Astrocyte (in vitro differentiated cells and primary cell): ENCODE measurements around the gene DIRAS2. TPM values are rescaled to one million over a fixed set of nuclear protein-coding genes. Genes with fewer than 3 reads are reported as not detected.

Source experiments
- DNase-seq: peaks from one replicate; pipeline ENCODE4 v3.0.0-alpha.2; 2010; ENCODE audit warnings: low read depth
- FAIRE-seq: peaks from 2 replicates; lab custom pipeline; 2011; peaks lifted over from hg19 to GRCh38; lab: Jason Lieb, UNC
- H2AFZ ChIP-seq: 2 replicates; pipeline ENCODE4 v1.6.0; 2012; ENCODE audit warnings: low read depth, low read length, inconsistent platforms
- H3K27ac ChIP-seq: 2 replicates; pipeline ENCODE4 v1.5.1; 2011; ENCODE audit warnings: low read depth, low read length, inconsistent platforms
- H3K27me3 ChIP-seq: 2 replicates; pipeline ENCODE4 v1.6.0; 2011; ENCODE audit warnings: low read length, inconsistent platforms; ENCODE audit not compliant: insufficient read depth
- H3K36me3 ChIP-seq: 2 replicates; pipeline ENCODE4 v1.5.1; 2011; ENCODE audit warnings: low read length, inconsistent platforms; ENCODE audit not compliant: insufficient read depth
- H3K4me1 ChIP-seq: 2 replicates; pipeline ENCODE4 v1.5.1; 2011; ENCODE audit warnings: low read length, inconsistent platforms; ENCODE audit not compliant: insufficient read depth
- H3K4me2 ChIP-seq: 2 replicates; pipeline ENCODE4 v1.6.0; 2012; ENCODE audit warnings: low read length, inconsistent platforms
- H3K4me3 ChIP-seq: 2 replicates; pipeline ENCODE4 v1.5.1; 2011; ENCODE audit warnings: low read depth, mild to moderate bottlenecking, low read length, inconsistent platforms; ENCODE audit not compliant: insufficient read depth
- H3K79me2 ChIP-seq: 2 replicates; pipeline ENCODE4 v1.6.0; 2012; ENCODE audit warnings: mild to moderate bottlenecking, low read length, inconsistent platforms; ENCODE audit not compliant: insufficient read depth
- H3K9ac ChIP-seq: 2 replicates; pipeline ENCODE4 v1.6.0; 2012; ENCODE audit warnings: mild to moderate bottlenecking, low read length, inconsistent platforms
- H3K9me3 ChIP-seq: 2 replicates; pipeline ENCODE4 v1.5.1; 2012; ENCODE audit warnings: low read depth, mild to moderate bottlenecking, low read length, inconsistent platforms; ENCODE audit not compliant: insufficient read depth
- H4K20me1 ChIP-seq: 2 replicates; pipeline ENCODE4 v1.6.0; 2012; ENCODE audit warnings: low read length, inconsistent platforms; ENCODE audit not compliant: insufficient read depth
- H3K27ac Mint-ChIP-seq: one replicate; pipeline ENCODE4 v1.8.0; 2021; ENCODE audit warnings: mild to moderate bottlenecking, mixed read lengths; ENCODE audit not compliant: unreplicated experiment
- H3K27me3 Mint-ChIP-seq: one replicate; pipeline ENCODE4 v1.8.0; 2021; ENCODE audit warnings: low read depth, mixed read lengths; ENCODE audit not compliant: unreplicated experiment
- H3K36me3 Mint-ChIP-seq: one replicate; pipeline ENCODE4 v1.8.0; 2021; ENCODE audit warnings: low read depth, mixed read lengths; ENCODE audit not compliant: unreplicated experiment
- H3K4me1 Mint-ChIP-seq: one replicate; pipeline ENCODE4 v1.8.0; 2021; ENCODE audit warnings: low read depth, mixed read lengths; ENCODE audit not compliant: unreplicated experiment
- H3K4me3 Mint-ChIP-seq: one replicate; pipeline ENCODE4 v1.8.0; 2021; ENCODE audit warnings: mild to moderate bottlenecking, moderate library complexity, mixed read lengths; ENCODE audit not compliant: unreplicated experiment
- H3K9me3 Mint-ChIP-seq: one replicate; pipeline ENCODE4 v1.8.0; 2021; ENCODE audit warnings: mild to moderate bottlenecking, mixed read lengths; ENCODE audit not compliant: unreplicated experiment
- CTCF ChIP-seq: IDR thresholded peaks from 2 replicates; pipeline ENCODE4 v1.5.1; 2011; ENCODE audit warnings: low read depth, mild to moderate bottlenecking, inconsistent platforms, low read length, moderate library complexity; ENCODE audit not compliant: insufficient read depth
- EZH2 ChIP-seq: IDR thresholded peaks from 2 replicates; pipeline ENCODE4 v1.6.1; 2012; ENCODE audit warnings: mild to moderate bottlenecking, low read length, inconsistent platforms; ENCODE audit not compliant: insufficient read depth
- total RNA-seq: library from RNA; stranded (reverse); gene quantifications from 2 replicates; pipeline ENCODE4 v1.2.1, GENCODE V29; 2021

The DIRAS2 gene
- total RNA-seq, 1 donor from 2014 or later = 0.27 TPM

GRCh38 chr9:90569511-90569910 lies 73.1 kb downstream of the DIRAS2 start:
- H3K27ac Mint-ChIP-seq = no peak overlapping the region
- no peaks in the 10 kb centered on the region for H3K36me3 Mint-ChIP-seq
- H3K4me2 ChIP-seq = no peak overlapping the region
- no peaks in the 10 kb centered on the region for H4K20me1 ChIP-seq
- no peak overlapping the region for H3K27ac ChIP-seq
- no peak overlapping the region for H3K4me3 Mint-ChIP-seq
- DNase-seq (no peak), FAIRE-seq (no peak)
- no peak overlapping the region for H3K9ac ChIP-seq
- no peak overlapping the region for H2AFZ ChIP-seq
- no peaks in the 10 kb centered on the region for H3K9me3 Mint-ChIP-seq
- no peak overlapping the region for H3K4me3 ChIP-seq
- H3K27me3 ChIP-seq = no peaks in the 10 kb centered on the region
- no peaks in the 10 kb centered on the region for H3K79me2 ChIP-seq
- H3K36me3 ChIP-seq = no peaks in the 10 kb centered on the region
- no peaks in the 10 kb centered on the region for H3K9me3 ChIP-seq
- H3K27me3 Mint-ChIP-seq = no peaks in the 10 kb centered on the region
- TF ChIP-seq EZH2 = no peak
- TF ChIP-seq CTCF = no peak
- no peaks in the 10 kb centered on the region for H3K4me1 ChIP-seq
- no peaks in the 10 kb centered on the region for H3K4me1 Mint-ChIP-seq

GRCh38 chr9:90568667-90569066 lies 74.0 kb downstream of the DIRAS2 start:
- Mint-ChIP-seq H3K27ac (no peak overlapping the region), H3K36me3 (no peaks in the 10 kb centered on the region), H3K9me3 (no peaks in the 10 kb centered on the region), H3K27me3 (no peaks in the 10 kb centered on the region), H3K4me1 (no peaks in the 10 kb centered on the region), H3K4me3 (no peak overlapping the region)
- Histone ChIP-seq H3K4me1 (no peaks in the 10 kb centered on the region), H3K9ac (no peak overlapping the region), H3K4me2 (no peak overlapping the region), H2AFZ (no peak overlapping the region), H3K27ac (no peak overlapping the region), H3K36me3 (no peaks in the 10 kb centered on the region), H3K9me3 (no peaks in the 10 kb centered on the region), H3K79me2 (no peaks in the 10 kb centered on the region), H3K27me3 (no peaks in the 10 kb centered on the region), H4K20me1 (no peaks in the 10 kb centered on the region), H3K4me3 (no peak overlapping the region)
- FAIRE-seq (no peak), DNase-seq (no peak)
- TF ChIP-seq CTCF (no peak), EZH2 (no peak)

- Histone ChIP-seq H3K9ac (no peak overlapping the region), H4K20me1 (no peaks in the 10 kb centered on the region), H3K79me2 (no peaks in the 10 kb centered on the region), H3K4me3 (no peak overlapping the region), H3K9me3 (no peaks in the 10 kb centered on the region), H3K36me3 (no peaks in the 10 kb centered on the region), H3K27me3 (no peaks in the 10 kb centered on the region), H3K4me1 (no peaks in the 10 kb centered on the region), H2AFZ (no peak overlapping the region), H3K27ac (no peak overlapping the region), H3K4me2 (no peak overlapping the region)
- H3K36me3 Mint-ChIP-seq = no peaks in the 10 kb centered on the region
- no peak overlapping the region for H3K27ac Mint-ChIP-seq
- TF ChIP-seq CTCF (no peak), EZH2 (no peak)
- no peaks in the 10 kb centered on the region for H3K4me1 Mint-ChIP-seq
- H3K27me3 Mint-ChIP-seq = no peaks in the 10 kb centered on the region
- no peak overlapping the region for H3K4me3 Mint-ChIP-seq
- no peak for FAIRE-seq
- no peaks in the 10 kb centered on the region for H3K9me3 Mint-ChIP-seq
- DNase-seq = no peak
These were observed 80.4 kb downstream of the DIRAS2 start for GRCh38 chr9:90562229-90562628.

Other genes with a start within 250 kb of the DIRAS2 start
- 0.07 and 0.41 TPM in 2 replicates for gene SYK, start 159.0 kb upstream of the DIRAS2 start, total RNA-seq